LNCaP clone FGC (cell line): ENCODE data around the gene SLC49A3.
"Not testable (repeated sequence)": the region's sequence is repeated elsewhere in the genome, so short reads cannot be mapped to it uniquely, and the experiment has no call there.

ENCODE experiments used
- DNase-seq: peaks from one replicate; pipeline ENCODE4 v3.0.0-alpha.2; 2011; ENCODE audit warnings: low read depth
- H3K4me3 ChIP-seq: 2 replicates; pipeline ENCODE4 v1.5.1; 2011; ENCODE audit warnings: mild to moderate bottlenecking, low read depth, low read length, control low read depth
- CTCF ChIP-seq: IDR thresholded peaks from 2 replicates; pipeline ENCODE4 v1.5.1; 2012; ENCODE audit warnings: mild to moderate bottlenecking; ENCODE audit not compliant: control insufficient read depth, insufficient read depth; ENCODE audit errors: extremely low read depth

The SLC49A3 gene

GRCh38 chr4:688854-689681 lies at the start of gene SLC49A3:
Gene SLC49A3 (minus strand): TSS chr4:689151. CDS start chr4:689127, 24 bp downstream.
- peak within 1 kb of the TSS; percentile 51 for H3K4me3 ChIP-seq
- no peak for DNase-seq
- TF ChIP-seq CTCF: no peak

- DNase-seq, H3K4me3 ChIP-seq: not testable (repeated sequence)
Measured at GRCh38 chr4:736561-736960, 47.6 kb upstream of the SLC49A3 start.

GRCh38 chr4:735583-735982 lies 46.6 kb upstream of the SLC49A3 start:
- H3K4me3 ChIP-seq: no peak overlapping the region
- no peak for DNase-seq
- no peak for TF ChIP-seq CTCF

GRCh38 chr4:734951-735350 lies 46.0 kb upstream of the SLC49A3 start:
- H3K4me3 ChIP-seq: no peak overlapping the region
- DNase-seq: no peak
- TF ChIP-seq CTCF: no peak

DNA sequence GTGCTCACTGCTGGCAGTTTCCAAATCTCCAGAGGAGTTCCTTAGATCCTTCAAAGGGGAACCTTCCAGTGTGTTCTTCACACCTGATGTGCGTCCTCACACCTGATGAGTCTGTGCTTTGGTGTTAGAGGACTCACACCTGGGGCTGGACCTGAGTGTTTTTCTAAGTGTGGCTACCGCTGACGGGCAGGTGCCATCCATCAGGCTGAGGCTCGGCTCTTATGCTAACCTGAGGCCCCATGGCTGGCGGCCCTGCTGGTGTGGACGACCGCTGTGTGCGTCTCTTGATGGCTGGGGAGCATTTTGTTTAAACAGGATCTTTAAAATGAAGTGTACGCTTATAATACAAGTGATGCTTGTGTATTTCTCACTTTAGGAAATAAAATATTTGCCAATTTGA lies 45.1 kb upstream of the SLC49A3 start:
- H3K4me3 ChIP-seq: no peak overlapping the region
- TF ChIP-seq CTCF: no peak
- DNase-seq: no peak

GRCh38 chr4:733631-733980 lies 44.7 kb upstream of the SLC49A3 start:
- no peak overlapping the region for H3K4me3 ChIP-seq
- DNase-seq: no peak
- TF ChIP-seq CTCF: no peak

DNA sequence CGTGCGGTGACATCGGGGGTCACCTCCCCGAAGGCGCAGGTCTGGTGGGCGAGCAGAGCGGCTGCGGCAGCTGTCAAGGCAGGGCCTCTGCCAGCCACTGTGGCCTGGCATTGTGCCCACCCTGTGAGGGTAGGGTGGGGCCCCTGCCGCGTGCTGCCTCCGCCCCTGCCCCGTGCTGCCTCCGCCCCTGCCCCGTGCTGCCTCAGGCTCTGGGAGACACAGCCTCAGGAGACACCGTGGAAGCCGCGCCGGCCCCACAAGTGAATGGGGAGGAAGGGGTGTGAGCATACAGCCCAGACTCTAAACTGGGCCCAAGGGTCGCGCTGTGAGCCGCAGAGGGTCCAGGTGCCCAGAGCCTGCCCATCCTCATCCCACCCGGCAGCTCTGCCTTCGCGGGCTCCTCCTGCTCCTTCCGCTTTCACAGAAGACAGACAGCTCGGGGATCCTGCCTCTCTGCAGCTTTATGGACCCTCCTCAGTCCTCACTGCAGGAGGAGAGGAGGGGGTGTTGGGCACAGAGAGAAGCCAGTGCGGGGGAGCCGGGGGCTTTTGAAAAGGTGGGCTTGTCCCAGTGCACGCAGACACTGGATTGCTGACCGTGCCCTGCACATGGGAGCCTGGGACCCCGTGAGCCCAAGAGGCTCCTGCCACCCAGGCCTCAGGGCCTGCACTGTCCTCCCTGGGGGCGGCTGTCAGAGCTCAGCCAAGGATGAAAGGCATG lies 44.1 kb upstream of the SLC49A3 start:
- TF ChIP-seq CTCF: no peak
- H3K4me3 ChIP-seq: no peak overlapping the region
- no peak for DNase-seq
